Activated naive CD4-positive, alpha-beta T cell (primary cell): ENCODE measurements around the gene CXCL17.
"Not testable (repeated sequence)": the region's sequence is repeated elsewhere in the genome, so short reads cannot be mapped to it uniquely, and the experiment has no call there.

Experiments
- DNase-seq, 4 experiments: peaks; one replicate each; lab custom pipeline; 2025; lab: John Stamatoyannopoulos, UW

CXCL17 gene

GRCh38 chr19:42442833-42443232 lies at the start of gene CXCL17:
Gene CXCL17, minus strand, starts transcription at chr19:42442946. Its CDS starts 114 bp downstream, at chr19:42442832.
- no peak for DNase-seq

DNA sequence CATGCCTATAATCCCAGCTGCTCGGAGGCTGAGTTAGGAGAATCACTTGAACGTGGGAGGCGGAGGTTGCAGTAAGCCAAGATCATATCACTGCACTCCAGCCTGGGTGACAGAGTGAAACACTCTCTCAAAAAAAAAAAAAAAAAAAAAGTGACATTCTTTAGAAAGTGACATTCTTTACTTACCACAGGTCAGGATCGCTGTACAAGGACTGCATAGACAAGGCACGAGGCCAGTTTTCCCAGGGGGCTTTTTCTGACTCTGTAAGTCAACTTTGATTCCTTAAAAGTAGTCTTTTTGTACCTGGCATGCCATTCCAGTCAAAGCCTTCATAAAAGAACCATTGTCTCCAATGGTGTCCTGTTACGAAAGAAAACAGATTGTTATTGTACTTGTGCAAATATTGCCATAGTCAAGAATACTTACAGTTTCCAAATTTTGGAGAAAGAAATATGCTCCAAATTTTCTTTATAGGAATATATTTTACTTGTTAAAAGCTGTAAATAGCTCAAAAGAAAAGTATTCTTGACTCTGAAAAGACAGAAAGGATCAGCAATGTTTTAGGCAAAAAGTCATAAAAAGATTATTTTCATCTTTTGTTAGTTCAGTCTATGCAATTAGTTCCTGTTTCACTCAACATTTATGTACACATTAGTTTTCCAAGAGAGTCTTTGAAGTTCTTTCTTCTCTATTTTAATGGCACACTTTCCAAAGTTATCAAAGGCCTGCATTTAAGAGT lies 46.2 kb upstream of the CXCL17 start:
- DNase-seq: no peak

DNA sequence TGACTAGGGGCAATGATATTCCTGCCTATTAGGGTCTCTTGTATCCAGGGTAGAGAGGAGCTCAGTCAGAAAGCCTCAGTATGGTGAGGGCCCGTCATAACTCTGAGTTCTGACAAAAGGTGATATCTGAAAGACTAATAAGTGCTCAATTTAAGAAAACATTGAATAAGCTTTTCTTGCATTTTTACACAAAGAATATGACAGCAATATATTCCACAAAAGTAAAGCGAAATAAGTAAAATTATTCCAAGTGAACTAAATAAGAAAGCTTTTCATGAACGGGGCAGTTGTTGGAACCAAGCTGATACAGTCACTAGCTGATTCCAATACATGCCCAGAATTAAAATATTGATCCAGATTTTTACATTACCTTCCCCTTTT lies 45.0 kb upstream of the CXCL17 start:
- no peak for DNase-seq

DNA sequence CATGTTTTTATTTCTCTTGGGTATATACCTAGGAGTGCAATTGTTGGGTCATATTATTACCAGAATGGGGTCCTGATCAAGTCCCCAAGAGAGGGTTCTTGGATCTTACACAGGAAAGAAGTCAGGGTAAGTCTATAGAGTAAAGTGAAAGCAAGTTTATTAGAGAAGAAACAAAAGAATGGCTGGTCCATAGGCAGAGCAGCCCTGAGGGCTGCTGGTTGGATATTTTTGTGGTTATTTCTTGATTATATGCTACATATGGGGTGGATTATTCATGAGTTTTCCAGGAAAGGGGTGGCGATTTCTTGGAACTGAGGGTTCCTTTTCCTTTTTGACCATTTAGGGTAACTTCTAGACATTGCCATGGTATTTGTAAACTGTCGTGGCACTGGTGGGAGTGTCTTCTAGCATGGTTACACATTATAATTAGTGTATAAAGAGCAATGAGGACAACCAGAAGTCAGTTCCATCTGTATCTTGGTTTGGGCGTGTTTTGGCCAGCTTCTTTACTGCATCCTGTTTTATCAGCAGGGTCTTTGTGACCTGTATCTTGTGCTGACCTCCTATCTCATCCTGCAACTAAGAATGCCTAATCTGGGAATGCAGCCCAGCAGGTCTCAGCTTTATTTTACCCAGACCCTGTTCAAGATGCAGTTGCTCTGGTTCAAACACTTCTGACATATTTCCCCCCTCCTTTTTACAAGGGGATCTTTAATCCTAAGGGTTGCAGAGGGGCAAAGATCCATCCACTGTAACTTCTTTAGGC lies 44.5 kb upstream of the CXCL17 start:
- no peak for DNase-seq

DNA sequence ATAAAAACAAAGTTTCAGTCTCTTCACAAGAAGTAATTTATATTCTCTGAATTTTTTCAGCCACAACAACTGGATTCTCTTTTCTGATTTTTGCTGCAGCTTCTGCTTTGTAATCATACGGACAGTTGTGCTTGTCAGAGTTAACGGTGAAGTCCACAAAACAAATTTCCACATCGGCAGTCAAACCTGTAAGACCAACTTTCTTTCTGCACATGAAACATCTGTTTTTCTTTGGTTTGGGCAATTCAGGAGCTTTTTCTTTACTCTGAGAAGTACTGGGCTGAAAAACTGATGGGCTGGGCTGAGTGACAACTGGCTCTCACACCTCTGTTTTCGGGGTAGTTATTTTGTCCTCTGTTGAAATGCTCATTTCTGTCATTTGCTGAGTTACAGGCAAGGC lies 42.3 kb upstream of the CXCL17 start:
- not testable (repeated sequence) for DNase-seq

GRCh38 chr19:42480335-42481095 lies 37.8 kb upstream of the CXCL17 start:
- DNase-seq: no peak

DNA sequence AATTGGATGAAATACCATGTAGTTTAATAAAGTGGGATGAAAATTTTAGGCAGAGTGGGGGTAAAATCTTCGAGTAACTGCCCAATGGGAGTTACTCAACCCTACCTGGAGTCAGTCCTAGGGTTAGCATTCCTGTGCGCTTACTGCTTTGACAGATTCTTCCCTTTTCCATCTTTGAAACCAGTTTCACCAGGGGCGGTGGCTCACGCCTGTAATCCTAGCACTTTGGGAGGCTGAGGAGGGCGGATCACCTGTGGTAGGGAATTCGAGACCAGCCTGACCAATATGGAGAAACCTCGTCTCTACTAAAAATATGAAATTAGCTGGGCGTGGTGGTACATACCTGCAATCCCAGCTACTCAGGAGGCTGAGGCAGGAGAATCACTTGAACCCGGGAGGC lies 37.0 kb upstream of the CXCL17 start:
- DNase-seq: no peak

DNA sequence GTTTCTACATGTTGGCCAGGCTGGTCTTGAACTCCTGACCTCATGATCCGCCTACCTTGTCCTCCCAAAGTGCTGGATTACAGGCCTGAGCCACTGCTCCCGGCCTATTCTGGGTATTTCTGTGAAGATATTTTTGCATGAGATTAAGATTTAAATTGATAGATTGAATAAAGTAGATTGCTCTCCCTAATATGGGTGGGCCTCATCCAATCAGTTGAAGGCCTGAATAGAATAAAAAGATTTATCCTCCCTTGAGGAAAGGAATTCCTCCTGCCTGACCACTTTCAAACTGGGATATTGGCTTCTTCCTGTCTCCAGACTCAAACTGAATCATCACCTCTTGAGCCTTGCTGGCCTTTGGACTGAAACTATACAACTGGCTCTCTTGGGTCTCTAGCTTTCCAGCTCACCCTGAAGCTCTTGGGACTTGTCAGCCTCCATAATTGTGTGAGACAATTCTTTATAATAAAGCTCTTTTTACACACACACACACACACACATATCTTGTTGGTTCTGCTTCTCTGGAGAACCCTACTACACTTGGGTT lies 36.1 kb upstream of the CXCL17 start:
- DNase-seq: no peak

DNA sequence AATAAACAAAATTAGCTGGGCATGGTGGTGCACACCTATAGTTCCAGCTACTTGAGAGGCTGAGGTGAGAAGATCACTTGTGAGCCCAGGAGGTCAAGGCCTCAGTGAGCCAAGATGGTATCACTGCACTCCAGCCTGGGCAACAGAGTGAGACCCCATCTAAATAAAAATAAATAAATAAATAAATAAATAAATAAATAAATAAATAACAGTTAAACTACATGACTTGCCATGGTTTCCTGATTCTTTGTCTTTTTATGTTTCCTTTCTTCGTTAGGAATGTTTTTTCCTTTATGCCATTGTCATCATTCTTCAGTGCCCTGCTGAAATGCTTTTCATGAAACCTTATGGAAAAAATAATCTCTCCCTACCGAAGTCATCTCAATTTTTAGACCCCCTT lies 35.2 kb upstream of the CXCL17 start:
- no peak for DNase-seq

GRCh38 chr19:42477117-42477516 lies 34.4 kb upstream of the CXCL17 start:
- no peak for DNase-seq

DNA sequence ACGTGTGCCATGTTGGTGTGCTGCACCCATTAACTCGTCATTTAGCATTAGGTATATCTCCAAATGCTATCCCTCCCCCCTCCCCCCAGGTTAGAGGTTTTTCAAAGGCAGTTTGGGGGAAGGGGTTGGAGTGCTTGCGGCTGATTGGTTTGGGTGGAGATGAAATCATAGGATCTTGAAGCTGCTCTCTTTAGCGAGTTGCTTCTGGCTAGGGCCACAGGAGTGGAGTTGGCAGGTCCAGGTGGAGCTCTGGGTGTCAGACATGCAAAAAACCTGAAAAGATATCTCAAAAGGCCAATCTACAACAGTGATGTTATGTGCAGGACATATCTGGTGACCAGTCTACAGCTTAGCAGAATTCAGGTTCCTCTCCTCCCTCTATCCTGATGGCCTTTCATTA lies 32.6 kb upstream of the CXCL17 start:
- no peak for DNase-seq

DNA sequence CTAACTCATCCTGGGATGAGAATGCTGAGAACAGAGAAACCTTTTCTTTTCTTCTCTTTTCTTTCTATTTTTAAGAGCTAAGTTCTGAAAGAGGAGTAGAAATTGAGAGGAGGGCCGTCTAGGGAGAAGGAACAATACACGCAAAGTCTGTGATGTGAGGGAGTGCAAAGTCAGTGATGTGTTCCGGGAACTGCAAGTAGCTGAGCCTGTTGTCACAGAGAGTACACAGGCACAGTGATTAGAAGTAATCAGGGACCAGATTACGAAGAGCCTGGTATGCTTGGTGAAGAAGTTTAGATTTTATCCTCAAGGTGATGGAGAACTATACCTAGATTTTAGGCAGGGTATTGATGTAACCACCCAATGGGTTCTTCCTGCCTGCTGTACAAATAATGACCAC lies 32.0 kb upstream of the CXCL17 start:
- DNase-seq: no peak

DNA sequence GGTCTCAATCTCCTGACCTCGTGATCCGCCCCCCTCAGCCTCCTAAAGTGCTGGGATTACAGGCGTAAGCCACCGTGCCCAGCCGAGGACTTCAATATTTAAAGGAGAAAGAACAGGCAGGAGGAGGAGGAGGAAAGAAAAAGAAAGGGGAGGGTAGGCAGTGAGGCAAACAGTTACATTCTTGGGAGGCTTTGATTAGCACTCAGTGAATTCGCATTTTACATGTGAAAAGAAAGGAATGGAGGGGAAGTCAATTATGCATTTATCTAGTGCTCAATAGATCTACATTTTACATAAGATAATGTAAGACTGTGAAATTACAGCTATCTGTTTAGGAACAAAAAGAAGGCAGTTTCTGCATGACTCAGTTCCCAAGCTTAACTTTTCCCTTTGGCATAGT lies 30.9 kb upstream of the CXCL17 start:
- DNase-seq: no peak

GRCh38 chr19:42472402-42473147 lies 29.8 kb upstream of the CXCL17 start:
- no peak for DNase-seq

DNA sequence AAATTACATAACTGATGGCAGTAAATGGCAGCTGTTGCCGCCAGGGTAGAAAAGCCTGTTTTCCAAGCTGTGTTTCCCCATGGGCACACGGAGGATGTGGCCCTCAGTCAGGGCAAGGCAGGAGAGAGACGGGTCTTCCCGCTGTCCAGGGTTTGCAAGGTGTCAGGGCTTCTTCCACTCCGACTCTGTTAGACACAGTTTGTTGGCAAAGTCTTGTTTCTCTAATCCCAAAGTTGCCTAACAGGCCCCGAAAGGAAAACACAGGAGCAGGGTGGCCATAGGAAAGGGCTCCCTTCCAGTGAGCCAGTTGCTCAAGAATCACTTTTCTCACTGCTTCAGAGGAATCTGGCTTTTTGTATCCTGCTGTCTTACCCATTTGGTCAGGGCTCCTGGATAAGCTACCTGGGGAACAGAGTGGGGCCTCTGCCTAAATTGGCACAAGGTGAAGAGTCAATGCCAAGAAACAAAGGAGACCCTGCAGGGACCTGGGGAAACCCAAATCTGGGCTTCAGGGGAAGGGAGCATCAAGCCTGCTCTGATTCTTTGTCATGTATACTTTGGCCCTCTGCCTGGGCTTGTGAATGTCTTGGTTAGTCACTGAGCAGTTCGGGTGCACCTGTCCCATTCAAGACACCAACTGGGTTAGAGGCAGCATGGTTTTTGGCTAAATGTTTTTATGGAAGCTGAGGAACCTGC lies 29.0 kb upstream of the CXCL17 start:
- DNase-seq: no peak

DNA sequence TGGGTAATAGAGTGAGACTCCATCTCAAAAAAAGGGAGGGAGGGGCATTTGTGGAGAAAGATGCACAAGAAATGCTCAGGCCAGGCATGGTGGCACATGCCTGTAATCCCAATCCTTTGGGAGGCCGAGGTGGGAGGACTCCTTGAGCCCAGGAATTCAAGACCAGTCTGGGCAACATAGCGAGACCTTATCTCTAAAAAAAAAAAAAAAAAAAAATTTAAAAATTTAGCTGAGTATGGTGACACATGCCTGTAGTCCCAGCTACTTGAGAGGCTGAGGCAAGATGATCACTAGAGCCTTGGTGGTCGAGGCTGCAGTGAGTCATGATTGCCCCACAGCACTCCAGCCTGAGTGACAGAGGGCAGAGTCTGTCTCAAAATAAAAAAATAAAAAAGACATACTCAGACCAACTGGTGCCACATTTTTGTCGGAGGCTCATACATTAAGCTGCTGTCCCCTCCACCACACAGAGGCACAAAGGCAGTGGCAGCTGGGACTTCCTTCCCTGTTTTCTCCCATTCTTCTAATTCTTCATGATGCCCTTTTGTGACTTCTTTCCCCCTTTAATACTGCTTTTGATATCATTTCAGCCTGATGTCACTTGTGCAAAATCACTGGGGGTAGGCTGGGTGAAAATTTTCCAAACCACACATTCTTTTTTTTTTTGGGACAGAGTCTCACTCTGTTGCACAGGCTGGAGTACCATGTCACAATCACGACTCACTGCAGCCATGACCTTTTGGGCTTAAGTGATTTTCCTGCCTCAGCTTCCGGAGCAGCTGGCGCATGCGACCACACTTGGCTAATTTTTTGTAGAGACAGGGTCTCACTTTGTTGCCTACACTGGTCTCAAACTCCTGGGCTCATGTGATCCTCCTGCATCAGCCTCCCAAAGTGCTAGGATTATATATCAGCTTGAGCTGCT lies 26.8 kb upstream of the CXCL17 start:
- DNase-seq: no peak

GRCh38 chr19:42468273-42468796 lies 25.6 kb upstream of the CXCL17 start:
- no peak for DNase-seq

- no peak for DNase-seq
Observed at GRCh38 chr19:42467183-42467760, 24.5 kb upstream of the CXCL17 start.

DNA sequence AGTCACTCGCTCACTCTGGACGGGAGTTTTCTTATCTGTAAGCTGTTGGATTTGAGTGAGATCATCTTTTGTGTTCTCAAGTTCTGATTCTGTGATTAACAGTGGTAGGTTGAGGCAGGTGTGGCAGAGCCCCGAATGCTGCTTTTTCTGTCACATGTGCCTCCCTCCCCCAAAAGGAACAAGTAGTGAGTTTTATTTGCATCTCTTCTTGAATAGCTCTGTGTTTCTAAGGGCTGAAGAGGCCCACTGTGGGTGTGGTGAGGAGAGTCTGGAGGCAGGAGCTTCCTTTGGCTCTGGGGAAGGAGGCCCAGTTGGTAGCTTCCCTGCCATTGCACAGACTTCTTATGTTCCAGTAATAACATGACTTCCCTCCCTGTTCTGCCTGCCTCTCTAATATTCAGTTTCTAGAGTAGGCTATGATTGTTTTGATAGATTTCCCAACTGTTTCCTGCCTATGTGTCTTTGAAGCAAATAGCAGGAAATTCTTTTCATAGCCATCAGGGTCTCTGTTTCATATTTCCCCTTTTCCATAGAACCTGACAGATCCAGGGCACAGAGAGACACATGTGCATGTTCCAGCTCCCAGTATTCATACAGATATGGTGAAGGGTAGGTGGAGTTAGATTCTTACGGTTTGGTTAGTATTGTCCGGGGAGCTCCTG lies 23.9 kb upstream of the CXCL17 start:
- no peak for DNase-seq
